Upper lobe of left lung (tissue), 4 donors: Measurements from ENCODE around the gene MMRN1.

Experiments used
- CTCF ChIP-seq, 6 experiments: fragments of 450-650 bp in 4 of 6; fragments of 200-600 bp in 2 of 6; sonication (generic) in 2 of 6; IDR thresholded peaks; one replicate each; pipeline ENCODE4 v1.5.1; 2016 to 2019; ENCODE audit warnings: antibody characterized with exemption in 6 of 6
- EP300 ChIP-seq, 4 donors: sonication (generic); formaldehyde crosslinking; IDR thresholded peaks; one replicate each; pipeline ENCODE4 v1.5.1; 2017; ENCODE audit warnings: antibody characterized with exemption in 4 of 4, control low read depth in 2 of 4

- TF ChIP-seq CTCF (IDR thresholded peaks at IDR 0.05) (no peak), EP300 (IDR thresholded peaks at IDR 0.05) (no peak)
These were observed 21.3 kb downstream of the MMRN1 start for GRCh38 chr4:89915937-89916336.
